GM20000 (cell line): Measurements from ENCODE around the gene PDILT.

Experiments
- DNase-seq: peaks from one replicate; pipeline ENCODE4 v3.0.0; 2012; ENCODE audit warnings: low spot score
- TF ChIP-seq, protein P1 (sequence below): IDR thresholded peaks from 2 replicates; pipeline ENCODE4 v1.5.1; 2012; ENCODE audit warnings: mild to moderate bottlenecking, control low read depth; ENCODE audit errors: extremely low read depth, missing control alignments

PDILT gene

DNA sequence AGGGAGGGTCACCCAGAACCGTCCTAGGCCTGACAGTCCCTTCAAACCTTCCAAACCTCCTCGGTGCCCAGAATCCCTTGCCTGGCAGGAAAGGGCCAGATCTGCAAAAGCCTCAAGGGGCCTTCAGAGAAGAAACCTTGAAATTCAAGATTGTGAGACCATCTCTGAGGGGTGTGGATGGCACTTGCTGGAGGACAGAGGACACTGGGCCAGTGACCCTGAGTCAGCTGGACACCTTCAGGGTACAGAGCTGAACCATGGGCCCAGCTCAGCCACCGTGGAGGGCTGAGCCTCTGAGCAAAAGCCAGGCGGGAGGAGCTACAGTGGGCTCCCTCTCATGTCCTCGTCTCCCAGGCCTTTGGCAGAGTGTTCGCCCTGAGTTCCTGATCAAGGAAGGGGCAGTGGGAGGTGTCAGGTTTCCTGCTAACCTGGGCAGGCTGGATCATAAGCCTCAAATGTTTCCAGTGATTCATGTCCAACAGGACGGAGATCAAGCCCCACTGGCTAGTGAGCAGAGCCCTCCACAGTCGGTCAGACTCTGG, 3.0 kb downstream of the PDILT start:
- no peak for DNase-seq

DNA sequence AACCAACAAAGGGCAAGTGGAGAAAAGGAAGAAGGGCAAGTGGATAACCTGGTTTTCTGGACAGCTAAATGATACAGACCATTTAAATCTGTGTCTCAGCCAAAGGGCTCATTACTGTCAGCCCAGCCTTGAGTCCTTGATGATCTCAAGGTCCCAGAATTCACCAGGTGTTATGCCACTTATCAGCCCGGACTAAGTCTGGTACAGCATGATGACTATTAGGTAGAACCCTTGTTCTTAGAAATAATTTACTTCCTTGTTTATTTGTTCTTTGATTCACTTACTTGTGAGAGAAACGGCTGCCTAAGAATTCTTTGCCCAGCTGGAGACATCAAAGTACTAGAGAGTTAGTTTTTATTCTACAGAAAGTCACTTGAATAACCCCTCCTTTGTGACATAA, 3.5 kb downstream of the PDILT start:
- no peak for DNase-seq
- TF ChIP-seq, protein P1, sequence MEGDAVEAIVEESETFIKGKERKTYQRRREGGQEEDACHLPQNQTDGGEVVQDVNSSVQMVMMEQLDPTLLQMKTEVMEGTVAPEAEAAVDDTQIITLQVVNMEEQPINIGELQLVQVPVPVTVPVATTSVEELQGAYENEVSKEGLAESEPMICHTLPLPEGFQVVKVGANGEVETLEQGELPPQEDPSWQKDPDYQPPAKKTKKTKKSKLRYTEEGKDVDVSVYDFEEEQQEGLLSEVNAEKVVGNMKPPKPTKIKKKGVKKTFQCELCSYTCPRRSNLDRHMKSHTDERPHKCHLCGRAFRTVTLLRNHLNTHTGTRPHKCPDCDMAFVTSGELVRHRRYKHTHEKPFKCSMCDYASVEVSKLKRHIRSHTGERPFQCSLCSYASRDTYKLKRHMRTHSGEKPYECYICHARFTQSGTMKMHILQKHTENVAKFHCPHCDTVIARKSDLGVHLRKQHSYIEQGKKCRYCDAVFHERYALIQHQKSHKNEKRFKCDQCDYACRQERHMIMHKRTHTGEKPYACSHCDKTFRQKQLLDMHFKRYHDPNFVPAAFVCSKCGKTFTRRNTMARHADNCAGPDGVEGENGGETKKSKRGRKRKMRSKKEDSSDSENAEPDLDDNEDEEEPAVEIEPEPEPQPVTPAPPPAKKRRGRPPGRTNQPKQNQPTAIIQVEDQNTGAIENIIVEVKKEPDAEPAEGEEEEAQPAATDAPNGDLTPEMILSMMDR: no peak

More for the DNA sequence above, 3.0 kb downstream of the PDILT start:
- TF ChIP-seq, protein P1: no peak

DNA sequence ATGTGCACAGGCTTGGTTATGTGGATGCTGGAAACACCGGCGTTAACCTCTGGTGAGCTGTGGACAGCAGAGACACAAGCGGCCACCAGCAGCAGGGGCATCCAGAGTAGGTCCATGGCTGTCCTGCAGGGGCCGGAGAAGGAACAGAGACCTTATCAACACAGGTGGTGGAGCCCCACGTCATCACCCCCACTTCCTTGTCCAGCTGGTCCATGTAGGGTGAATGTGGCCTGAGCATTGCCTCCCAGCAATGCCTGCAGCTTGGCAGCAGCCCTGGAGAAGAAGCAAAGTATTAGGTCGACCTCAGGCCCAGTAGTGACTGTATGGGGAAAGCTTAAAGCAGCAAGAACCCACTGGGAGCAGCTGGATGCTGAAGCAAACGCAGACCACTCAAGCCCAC, 5.4 kb downstream of the PDILT start:
- TF ChIP-seq, protein P1: no peak
- DNase-seq: no peak

DNA sequence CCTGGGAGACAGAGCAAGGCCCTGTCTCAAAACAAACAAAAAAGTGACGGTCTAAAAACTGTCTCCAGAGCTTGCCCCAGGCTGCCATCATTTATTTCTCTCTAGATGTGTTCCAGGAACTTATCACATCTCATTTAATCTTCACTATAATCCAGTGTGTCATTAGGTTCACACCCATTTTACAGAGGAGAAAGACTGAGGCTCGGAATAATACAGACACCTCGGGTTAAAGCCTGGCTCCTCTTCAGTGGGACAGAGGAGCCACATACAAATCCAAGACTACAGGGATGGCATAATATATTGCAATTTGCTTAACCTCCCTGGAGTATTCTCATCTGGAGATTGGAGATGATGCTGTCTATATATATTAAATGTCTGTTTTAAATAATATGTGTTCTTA, 5.9 kb downstream of the PDILT start:
- DNase-seq: no peak
- TF ChIP-seq, protein P1: no peak

DNA sequence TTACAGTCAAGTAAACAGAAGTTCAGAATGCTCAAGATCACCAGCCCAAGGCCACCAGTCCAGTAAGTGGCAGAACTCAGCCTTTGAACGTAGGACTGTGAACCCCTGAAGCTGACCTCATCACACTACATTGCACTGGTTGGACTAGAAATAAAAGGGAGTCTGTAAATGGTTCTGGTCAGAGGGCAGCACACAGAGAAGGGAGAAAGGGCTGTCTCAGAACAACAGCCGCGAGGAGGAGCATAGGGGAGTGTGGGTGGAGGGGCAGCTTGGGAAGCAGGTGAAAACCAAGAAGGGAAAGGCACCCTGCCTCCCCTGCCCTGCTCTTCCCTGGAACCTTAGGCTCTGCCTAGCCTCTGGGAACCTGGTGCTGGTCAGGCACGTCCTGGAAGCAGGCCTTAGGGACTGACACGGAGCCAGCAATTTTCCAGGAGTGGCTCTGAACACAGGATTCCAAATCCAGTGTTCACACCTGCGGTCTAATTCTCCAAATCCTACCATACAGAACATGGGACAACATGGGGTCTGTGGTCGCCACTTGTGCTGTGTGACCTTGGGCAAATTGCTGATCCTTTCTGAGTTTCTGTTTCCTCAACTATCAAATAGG, 7.0 kb downstream of the PDILT start:
- no peak for DNase-seq
- TF ChIP-seq, protein P1: no peak

DNA sequence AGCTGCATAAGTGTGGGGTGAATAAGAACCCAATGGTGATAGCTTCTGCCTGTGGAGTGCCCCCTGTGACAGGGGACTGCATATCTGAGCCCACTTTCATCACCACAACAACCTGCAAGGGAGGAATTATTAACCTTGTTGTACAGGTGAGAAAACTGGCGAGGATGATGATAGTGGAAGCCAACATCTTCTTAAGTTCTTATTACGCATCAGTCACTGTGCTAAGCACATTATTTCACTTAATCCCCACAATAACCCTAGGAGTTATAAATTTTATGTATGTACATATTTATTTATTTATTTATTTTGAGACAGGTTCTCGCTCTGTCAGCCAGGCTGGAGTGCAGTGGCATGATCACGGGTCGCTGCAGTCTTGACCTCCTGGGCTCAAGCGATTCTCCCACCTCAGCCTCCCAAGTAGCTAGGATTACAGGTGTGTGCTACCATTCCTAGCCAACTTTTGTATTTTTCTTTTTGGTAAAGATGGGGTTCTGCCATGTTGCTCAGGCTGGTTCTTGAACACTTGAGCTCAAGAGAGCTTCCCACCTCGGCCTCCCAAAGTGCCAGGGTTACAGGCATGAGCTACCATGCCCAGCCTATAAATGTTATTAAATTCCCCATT, 7.6 kb downstream of the PDILT start:
- DNase-seq: no peak
- TF ChIP-seq, protein P1: no peak

DNA sequence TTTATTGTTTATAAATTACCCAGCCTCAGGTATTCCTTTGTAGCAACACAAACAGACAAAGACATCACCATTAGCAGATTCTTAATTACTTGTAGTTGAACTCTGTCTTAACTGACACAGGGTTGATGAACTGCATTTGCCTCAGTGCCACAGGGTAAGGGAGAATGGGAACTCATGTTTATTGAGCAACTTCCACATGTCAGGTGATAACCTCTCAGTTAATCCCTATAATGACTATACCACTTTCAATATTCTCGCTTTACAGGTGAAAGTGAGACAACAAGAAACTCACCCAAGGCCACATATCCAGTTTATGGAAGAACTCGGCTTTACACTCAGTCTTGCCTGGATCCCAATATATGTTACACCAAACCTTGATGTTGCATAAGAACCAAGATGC, 8.6 kb downstream of the PDILT start:
- DNase-seq: no peak
- TF ChIP-seq, protein P1: no peak
